Mucosa of stomach (tissue), 1 donor: ENCODE results near the gene MPP7.

Source experiments
- H3K27me3 ChIP-seq: one replicate; pipeline ENCODE4 v1.7.0; 2013; ENCODE audit warnings: mild to moderate bottlenecking, low read length; ENCODE audit not compliant: control insufficient read depth, insufficient read depth
- H3K36me3 ChIP-seq: one replicate; pipeline ENCODE4 v1.7.0; 2013; ENCODE audit warnings: low read length; ENCODE audit not compliant: control insufficient read depth, insufficient read depth
- H3K4me1 ChIP-seq: one replicate; pipeline ENCODE4 v1.7.0; 2013; ENCODE audit warnings: mild to moderate bottlenecking, low read length; ENCODE audit not compliant: control insufficient read depth, insufficient read depth
- H3K4me3 ChIP-seq: one replicate; pipeline ENCODE4 v1.7.0; 2013; ENCODE audit warnings: low read length
- H3K9ac ChIP-seq: one replicate; pipeline ENCODE4 v1.7.0; 2013; ENCODE audit warnings: mild to moderate bottlenecking, low read length, moderate library complexity
- H3K9me3 ChIP-seq: one replicate; pipeline ENCODE4 v1.7.0; 2013; ENCODE audit warnings: mild to moderate bottlenecking, low read length, moderate library complexity; ENCODE audit not compliant: control insufficient read depth
- donor health status: Pancreatic carcinoma.

The MPP7 gene

DNA sequence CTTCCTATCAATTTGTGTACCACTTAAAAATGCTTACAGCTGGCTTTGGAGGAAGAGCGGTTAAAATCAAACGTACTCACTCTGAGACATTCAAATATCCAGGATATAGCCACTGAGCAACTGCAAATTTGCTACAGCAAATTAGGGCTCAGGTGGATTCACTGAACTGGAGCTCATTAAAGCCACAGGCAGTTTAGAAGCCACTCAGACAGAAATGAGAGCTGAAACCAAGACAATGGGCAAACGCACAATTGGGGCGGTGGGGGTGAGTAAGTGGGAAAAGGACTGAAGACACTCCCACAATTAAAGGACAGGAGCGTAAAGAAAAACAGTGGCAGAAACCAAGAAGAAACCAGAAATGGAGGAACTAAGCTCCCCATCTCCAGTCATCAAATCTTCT lies 20.5 kb downstream of the MPP7 start:
- no peaks in the 10 kb centered on the region for H3K9me3 ChIP-seq
- no peak overlapping the region for H3K4me3 ChIP-seq
- H3K36me3 ChIP-seq: no peaks in the 10 kb centered on the region
- H3K27me3 ChIP-seq: no peaks in the 10 kb centered on the region
- H3K4me1 ChIP-seq: peaks cover 5% of the 10 kb centered on the region
- no peak overlapping the region for H3K9ac ChIP-seq

DNA sequence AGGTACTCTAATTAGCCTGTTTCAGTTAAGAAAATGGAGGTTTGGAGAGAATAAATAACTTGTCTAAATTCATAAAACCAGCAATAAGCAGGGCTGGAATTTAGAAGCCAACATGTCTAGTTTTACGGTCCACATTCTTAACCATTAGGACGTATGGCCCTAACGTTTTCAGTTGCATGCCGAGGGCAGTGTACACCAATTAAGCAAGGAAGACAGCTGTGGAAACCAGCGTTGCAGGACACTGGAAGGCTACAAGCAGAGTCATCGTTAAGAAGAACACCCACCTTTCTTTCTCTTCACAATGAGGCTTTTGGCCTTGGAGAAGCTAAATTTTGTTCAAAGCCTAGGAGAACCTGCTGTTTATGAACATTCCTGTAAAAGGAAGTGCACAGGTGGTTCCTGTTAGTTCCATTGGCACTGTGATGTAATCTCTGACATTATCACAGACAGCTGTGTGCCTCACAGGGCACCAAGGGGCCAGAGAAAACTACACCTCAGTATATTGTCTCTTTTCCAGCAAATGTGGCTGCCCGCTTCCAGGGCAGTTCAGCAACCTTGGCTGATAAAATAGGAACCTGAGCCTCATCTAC lies 21.0 kb downstream of the MPP7 start:
- peaks cover 5% of the 10 kb centered on the region for H3K4me1 ChIP-seq
- no peaks in the 10 kb centered on the region for H3K9me3 ChIP-seq
- H3K9ac ChIP-seq: no peak overlapping the region
- H3K27me3 ChIP-seq: no peaks in the 10 kb centered on the region
- H3K36me3 ChIP-seq: no peaks in the 10 kb centered on the region
- H3K4me3 ChIP-seq: no peak overlapping the region

DNA sequence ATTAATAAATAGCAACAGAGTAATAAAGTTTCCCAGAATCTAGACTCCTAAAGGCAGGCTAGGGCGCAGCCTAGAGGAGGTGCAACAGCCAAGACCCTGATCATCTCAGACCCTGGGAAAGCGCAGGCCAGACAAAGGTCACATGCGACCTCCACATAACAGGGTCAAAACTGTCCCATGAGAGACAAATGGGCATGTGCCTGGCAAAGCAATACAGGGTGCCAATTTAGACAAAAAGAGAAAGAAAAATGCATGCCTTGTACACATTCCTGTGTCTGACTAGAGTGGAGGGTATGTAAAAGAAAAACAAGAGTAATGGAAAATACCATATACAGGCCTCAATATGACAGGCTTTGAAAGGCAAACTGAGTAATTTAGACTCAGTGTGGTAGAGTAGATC lies 22.2 kb downstream of the MPP7 start:
- Histone ChIP-seq H3K36me3 (no peaks in the 10 kb centered on the region), H3K9me3 (no peaks in the 10 kb centered on the region), H3K9ac (no peak overlapping the region), H3K4me1 (peaks cover 5% of the 10 kb centered on the region), H3K27me3 (no peaks in the 10 kb centered on the region), H3K4me3 (no peak overlapping the region)

DNA sequence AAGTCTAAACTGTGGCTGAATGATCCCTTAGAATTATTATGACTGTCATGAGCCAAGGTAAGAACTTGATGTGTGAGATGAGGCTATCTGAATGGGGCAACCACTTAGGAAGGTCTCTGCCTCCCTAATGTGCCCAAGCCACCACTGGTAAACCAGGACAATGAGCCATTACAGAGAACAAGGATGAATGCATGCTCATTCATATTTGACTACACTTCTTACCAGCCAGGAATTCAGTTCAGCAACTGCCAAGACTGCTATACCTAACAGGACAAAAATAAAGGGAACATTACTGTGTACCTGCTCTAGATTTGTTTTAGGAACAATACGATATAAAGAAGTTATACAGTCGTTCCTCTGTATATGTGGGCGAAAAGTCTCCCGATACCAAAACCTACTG lies 23.0 kb downstream of the MPP7 start:
- no peaks in the 10 kb centered on the region for H3K27me3 ChIP-seq
- no peaks in the 10 kb centered on the region for H3K36me3 ChIP-seq
- H3K4me3 ChIP-seq: no peak overlapping the region
- no peaks in the 10 kb centered on the region for H3K9me3 ChIP-seq
- H3K4me1 ChIP-seq: peaks cover 5% of the 10 kb centered on the region
- H3K9ac ChIP-seq: no peak overlapping the region

DNA sequence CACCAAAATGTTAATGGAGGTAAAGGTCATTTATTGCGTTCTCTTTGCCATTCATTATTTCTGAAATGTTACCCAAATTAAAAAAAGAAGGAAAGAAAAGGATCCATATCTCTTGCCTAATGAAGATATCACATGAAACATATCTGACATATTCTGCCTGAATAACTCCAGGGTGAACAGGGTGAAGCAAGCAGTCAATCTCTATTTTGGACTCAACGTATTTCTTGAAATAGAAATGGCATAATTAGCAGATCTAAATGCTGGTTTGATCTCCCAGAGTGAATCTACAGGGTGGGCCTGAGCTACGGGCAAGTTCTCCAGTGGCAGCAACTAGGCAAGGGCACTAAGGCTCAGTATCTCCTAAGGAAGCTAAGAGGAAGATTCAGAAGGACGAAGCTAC lies 24.0 kb downstream of the MPP7 start:
- H3K4me3 ChIP-seq: no peak overlapping the region
- no peaks in the 10 kb centered on the region for H3K27me3 ChIP-seq
- H3K9me3 ChIP-seq: no peaks in the 10 kb centered on the region
- no peaks in the 10 kb centered on the region for H3K4me1 ChIP-seq
- no peaks in the 10 kb centered on the region for H3K36me3 ChIP-seq
- H3K9ac ChIP-seq: no peak overlapping the region

DNA sequence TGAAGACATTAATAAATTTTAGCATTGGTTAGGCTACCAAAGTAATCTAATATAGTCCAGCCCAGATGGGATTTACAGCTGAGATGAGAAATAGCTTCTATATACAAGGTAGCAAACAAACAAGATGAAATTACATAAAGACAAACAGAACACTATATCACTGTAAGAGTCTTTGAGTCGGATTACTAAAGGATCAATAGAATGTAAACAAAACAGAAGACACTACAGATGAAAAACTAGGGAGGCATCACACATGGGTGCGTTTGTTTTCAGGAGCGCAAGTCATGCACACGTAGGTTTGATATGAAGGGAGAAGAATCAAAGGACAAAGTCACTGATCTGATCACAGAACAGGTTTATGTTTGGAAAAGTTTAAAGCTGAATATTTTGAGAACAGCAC lies 26.5 kb downstream of the MPP7 start:
- Histone ChIP-seq H3K9me3 (no peaks in the 10 kb centered on the region), H3K36me3 (no peaks in the 10 kb centered on the region), H3K4me1 (no peaks in the 10 kb centered on the region), H3K4me3 (no peak overlapping the region), H3K27me3 (no peaks in the 10 kb centered on the region), H3K9ac (no peak overlapping the region)

DNA sequence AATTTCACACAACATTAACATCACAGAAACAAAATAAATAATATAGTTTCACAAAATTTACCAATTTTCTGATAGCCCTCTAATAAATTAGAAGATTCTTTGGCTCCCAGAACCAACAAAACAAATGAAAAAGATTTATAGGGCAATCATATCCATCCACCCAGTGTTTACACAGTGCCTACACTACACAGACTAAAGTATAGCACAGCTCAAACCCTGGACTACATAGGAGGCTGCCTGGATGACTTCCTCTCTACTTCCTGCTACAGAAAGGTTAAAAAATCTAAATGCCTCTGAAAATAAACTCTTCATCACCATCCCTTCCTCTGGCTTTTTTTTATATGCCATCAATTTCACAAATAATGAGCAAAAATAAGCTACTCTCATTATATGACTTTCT lies 28.4 kb downstream of the MPP7 start:
- Histone ChIP-seq H3K36me3 (no peaks in the 10 kb centered on the region), H3K9me3 (no peaks in the 10 kb centered on the region), H3K27me3 (no peaks in the 10 kb centered on the region), H3K4me3 (no peak overlapping the region), H3K4me1 (no peaks in the 10 kb centered on the region), H3K9ac (no peak overlapping the region)

DNA sequence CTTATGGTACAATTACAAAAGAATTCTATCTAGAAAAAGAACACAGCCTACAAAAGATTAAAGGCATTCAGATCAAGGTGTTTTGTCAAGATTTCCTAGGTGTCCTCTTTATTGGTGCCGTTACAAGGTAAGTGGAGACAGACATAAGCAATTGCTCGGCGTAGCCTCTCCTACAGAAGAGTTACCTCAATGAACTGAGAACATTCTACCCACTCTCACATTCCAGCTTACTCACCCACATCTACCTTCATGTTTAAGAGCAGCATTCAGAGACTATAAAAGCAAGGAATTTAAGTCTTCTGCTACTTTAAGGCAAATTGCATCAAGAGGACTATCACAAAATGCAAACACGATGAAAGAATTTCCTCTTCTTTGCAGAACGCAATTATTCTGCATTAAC lies 29.5 kb downstream of the MPP7 start:
- H3K27me3 ChIP-seq: no peaks in the 10 kb centered on the region
- no peaks in the 10 kb centered on the region for H3K4me1 ChIP-seq
- H3K9me3 ChIP-seq: no peaks in the 10 kb centered on the region
- no peak overlapping the region for H3K4me3 ChIP-seq
- H3K36me3 ChIP-seq: no peaks in the 10 kb centered on the region
- H3K9ac ChIP-seq: no peak overlapping the region

DNA sequence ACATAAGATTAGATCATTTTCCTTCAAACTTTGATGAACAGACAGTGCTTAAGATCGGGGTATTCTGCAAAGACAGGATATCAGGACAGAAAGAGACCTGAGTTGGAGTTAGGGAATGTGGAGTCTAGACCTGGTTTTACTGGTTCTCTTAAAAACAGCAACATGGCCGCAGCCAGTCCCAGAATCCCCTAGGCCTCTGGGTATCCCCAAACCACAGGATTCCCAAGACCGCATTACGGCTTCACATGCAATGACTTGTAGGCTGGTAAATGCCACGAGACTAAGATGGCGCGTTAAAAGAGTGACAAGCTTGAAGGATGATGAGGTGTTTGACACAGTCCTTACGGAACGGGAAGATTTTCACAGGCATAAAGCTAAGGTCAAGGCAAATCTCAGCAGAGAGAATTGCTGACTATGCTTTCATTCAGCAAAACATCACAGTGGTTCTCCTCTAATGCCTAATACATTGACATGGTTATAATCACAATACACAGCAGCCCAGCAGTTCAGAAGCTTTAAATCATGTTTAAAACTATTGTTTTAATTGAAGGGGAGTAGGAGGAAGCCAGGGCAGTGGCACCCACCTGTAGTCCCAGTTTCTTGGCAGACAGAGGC lies 32.9 kb downstream of the MPP7 start:
- no peaks in the 10 kb centered on the region for H3K27me3 ChIP-seq
- H3K36me3 ChIP-seq: no peaks in the 10 kb centered on the region
- no peaks in the 10 kb centered on the region for H3K4me1 ChIP-seq
- H3K4me3 ChIP-seq: no peak overlapping the region
- no peak overlapping the region for H3K9ac ChIP-seq
- no peaks in the 10 kb centered on the region for H3K9me3 ChIP-seq

DNA sequence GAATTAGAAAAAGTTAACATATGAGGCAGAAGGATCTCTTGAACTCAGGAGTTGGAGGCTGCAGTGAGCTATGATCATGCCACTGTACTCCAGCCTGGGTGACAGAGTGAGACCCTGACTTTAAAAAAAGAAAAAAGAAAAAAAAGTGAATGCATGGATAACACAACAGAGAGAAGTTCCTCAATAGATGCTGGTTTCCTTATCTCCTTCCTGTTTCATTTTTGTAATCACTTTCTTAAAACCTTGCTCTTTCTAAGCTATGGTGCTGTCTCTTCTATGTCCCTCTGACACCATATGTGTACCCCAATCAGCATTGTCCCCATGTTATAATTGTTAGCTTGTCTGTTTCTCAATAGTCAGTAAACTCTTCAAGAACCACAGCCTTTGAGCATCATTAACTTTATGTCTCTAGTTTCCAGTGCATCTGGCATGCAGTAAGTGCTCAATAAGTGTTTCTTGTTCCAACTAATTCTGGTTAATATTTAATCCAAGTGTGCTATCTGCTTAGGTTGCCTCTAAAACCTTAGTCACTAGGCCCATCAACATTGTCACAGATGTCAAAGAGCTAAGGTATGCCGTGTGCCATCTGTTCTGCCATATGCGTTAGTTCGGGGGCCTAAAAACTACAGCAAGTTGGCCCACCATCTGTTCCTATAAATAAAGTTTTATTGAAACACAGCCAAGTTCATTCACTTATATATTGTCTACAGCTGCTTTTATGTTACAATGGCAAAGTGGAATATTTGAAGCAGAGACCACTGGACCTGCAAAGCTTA lies 36.2 kb downstream of the MPP7 start:
- Histone ChIP-seq H3K36me3 (no peaks in the 10 kb centered on the region), H3K9me3 (no peaks in the 10 kb centered on the region), H3K4me3 (no peak overlapping the region), H3K9ac (no peak overlapping the region), H3K4me1 (peaks cover 4% of the 10 kb centered on the region), H3K27me3 (no peaks in the 10 kb centered on the region)

DNA sequence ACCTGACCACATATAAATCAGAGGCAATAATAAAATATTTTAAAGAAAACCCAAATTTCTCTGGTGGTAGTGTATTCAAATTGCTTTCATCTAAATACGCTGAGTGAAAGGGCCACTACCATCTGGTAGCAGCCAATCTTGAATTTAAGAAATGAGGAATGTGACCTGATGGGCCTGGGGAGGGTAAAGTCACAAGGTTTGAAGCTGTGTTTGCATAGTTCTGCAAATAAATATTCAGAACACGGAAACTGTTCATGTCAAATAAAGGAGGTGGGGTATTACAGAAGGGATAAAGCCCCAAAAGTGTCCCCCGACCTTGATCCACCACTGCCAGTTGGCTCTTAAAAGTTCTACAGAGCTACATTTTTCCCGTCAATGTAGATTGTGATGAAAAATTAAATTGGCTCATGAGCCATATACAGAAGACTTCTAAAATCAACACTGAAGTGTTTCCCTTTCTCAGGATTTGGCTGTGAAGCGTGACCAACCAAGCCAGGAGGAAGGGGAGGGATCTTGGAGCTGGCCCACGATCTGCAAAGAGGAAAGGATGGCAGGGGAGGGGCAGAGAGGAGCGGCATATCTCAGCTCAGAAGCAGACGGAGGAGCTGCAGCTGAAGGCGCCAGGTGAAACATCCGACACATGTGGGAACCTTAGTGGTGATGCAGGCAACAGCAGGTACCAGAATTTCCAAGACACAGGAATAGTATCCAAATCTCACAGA lies 39.6 kb downstream of the MPP7 start:
- Histone ChIP-seq H3K9ac (peak overlapping the region; percentile 33), H3K9me3 (no peaks in the 10 kb centered on the region), H3K27me3 (no peaks in the 10 kb centered on the region), H3K4me3 (no peak overlapping the region), H3K36me3 (no peaks in the 10 kb centered on the region), H3K4me1 (peaks cover 4% of the 10 kb centered on the region)

DNA sequence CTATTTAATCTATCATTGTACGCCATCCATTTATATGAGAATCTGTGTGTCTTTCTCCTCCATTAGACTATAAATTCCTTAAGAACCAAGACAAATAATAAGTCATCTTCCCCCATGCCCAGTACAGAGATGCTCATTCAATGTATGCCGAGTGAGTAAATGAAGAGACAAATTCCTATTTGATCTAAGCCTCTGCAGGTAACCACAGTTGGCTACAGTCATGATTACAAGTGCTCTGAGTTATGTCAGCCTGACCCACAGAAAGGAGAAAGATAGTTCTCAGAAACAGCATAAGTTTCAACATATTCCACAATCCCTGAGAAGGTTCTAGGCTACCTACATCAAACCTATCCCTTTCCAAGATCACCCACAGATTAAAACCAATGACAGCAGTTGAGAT lies 46.1 kb downstream of the MPP7 start:
- Histone ChIP-seq H3K4me3 (no peak overlapping the region), H3K36me3 (no peaks in the 10 kb centered on the region), H3K27me3 (no peaks in the 10 kb centered on the region), H3K4me1 (peaks cover 12% of the 10 kb centered on the region), H3K9ac (no peak overlapping the region), H3K9me3 (no peaks in the 10 kb centered on the region)
